Brain pericyte (primary cell): ENCODE measurements around the gene TRIM6.
"Not testable (repeated sequence)": the region's sequence is repeated elsewhere in the genome, so short reads cannot be mapped to it uniquely, and the experiment has no call there.

Experiments
- DNase-seq: peaks from one replicate; pipeline ENCODE4 v3.0.0-alpha.2; 2012; ENCODE audit warnings: low read depth, low spot score

The TRIM6 gene

DNA sequence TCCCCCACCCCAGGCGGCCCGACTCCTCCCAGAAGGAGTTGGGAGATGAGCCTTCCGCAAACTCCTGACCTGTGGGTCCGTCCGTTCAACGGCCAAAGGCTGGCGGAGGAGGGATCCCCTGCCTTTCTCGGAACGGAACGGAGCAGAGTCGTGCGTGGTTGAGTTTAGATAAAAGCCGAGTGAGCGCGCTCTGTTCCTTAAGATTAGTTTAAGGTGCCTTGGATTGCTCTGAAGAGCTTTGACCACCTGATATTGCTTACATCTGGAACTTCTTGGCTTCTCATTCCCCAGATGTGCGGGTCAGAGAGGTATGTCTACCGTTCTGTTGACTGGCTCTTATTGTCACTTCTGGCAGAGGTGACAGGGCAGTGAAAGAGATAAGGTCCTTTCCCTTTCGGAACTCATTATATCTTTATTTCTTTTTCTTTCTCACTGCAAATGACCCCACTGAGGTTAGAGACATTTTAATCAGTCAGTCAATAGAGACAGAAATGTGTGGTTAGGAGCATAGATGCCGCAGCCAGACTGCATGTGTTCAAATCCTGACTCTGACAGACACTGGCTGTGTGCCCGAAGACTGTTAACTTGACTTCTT is at the start of gene TRIM6:
Gene TRIM6 (plus strand): TSS at position 31 of the 595 bp plus-strand sequence. CDS start 261 bp downstream, at position 292.
- DNase-seq = no peak

DNA sequence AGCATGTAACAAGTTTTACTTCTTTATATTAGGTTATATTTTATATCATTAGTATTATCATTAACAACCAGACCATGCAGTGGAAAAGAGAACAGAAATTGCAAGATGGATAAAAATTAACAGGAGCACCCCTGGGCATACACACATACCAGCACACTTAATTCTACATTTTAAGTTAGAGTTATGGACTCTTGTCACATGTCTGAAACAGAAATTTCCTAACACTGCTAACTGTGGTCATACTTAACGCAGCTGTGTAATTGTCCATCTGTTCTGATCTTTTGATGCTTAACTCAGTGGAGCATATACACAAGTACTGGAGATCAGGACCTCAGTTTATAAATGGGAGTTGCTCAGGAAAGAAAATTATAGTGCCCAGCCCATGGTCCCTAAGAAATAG is 48.5 kb upstream of the TRIM6 start:
- DNase-seq = no peak

DNA sequence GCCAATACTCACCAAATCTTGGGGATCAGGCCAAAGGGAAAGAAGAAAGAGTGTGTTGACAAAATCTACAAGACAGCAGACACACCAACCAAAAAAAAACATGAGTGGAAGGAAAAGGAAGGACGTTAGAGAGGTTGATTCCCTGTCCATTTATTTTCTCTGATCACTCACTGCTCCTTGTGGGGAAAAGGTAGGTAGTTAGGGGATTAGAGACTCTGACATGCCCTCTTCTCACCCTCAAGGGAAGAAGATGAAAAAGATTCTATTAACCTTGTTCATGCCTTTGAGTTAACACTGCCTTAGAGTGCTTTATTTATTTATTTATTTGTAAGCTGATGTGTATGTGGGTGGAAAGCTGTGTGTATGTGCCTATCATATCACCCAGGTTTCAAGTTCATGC is 48.0 kb upstream of the TRIM6 start, which contains the start of gene OR52H1:
Gene OR52H1 (minus strand): TSS at position 101 of the 400 bp plus-strand sequence. CDS start 3,035 bp downstream, outside the sequence.
- DNase-seq = no peak

- no peak for DNase-seq
Observed at GRCh38 chr11:5550440-5551095, 45.9 kb upstream of the TRIM6 start.

DNA sequence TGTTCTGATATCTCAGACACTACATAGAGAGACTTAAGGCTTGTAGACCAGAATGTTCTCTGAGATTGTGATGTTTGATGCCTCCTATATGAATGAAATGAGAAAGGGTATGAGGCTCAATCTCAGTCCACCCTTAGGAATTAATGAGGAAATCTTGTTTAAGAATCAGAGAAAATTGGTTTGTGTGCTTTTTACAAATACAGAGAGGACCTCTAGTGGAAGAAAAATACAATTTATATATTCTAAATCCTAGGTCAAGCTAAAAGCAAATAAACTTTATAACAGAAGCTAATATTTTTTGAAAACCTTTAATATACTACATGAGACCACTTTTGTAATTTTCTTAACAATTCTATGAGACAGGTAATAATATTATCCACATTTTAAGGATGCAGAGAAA is 43.1 kb upstream of the TRIM6 start:
- no peak for DNase-seq

DNA sequence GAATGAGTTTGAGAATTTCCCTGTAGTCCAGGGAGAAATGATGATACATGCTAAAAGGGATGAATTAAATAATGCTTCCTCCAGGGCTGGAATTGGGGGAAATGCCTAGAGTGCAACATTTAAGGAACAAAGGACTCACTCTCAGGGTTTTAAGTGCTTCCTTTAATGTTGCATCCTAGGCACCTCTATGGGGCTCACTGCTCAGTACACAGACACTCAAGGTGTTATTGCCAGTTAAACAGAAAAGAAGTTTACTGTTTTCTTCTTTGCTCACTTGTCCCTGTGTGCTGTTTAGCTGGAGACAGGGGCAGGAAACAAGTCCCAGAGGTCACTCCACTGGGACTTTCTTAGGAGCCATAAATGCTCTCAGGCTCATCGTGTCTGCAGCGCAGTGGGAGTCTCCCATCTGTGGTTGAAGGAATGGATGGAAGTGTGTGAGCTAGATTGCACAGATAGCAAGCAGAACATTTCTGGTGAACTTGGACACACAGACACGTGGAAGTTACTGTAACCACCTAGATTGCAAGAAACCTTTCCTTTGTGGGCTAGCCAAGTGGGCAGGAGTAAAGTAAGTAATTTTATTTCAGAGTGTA is 39.7 kb upstream of the TRIM6 start:
- no peak for DNase-seq

DNA sequence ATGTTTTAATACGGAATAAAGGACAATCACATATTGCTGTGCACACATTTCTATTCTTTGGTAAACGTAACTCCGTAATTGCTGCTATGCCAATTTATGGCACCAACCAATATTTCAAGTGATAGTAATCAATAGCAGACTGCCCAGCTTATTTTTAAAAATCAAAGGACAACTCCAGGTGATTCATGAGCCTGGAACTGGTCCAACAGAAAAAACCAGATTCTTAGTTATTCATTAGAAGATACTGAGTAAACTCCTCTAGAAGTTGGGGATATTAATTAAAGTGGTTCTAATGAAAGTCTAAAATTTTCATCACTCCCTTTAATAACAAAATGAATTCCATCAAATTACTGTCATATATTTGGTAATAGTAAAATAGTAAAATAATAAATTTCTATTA is 38.7 kb upstream of the TRIM6 start:
- DNase-seq = no peak

GRCh38 chr11:5564259-5565019 is 32.0 kb upstream of the TRIM6 start:
- DNase-seq = no peak

- no peak for DNase-seq
Observed at GRCh38 chr11:5574654-5575053, 21.8 kb upstream of the TRIM6 start.

- no peak for DNase-seq
Observed at GRCh38 chr11:5575152-5575551, 21.3 kb upstream of the TRIM6 start.

DNA sequence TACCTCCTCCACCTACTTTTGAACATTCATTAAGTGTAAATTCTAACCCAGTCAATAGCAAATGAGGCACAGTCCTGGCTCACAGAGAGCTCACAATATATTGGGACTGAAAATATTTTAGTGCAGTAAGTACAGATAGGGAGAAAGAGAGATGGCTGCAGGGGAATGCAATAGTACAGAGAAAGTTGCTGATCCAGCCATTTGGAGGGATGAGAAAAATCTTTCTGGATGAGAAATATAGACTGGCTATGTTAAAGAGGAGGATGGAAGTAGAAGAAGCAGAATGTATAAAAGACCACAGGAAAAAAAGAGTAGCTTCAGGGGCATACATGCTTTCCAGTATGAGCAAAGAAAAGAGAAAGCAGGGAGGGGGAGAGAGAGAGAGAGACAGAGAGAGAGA is 19.3 kb upstream of the TRIM6 start:
- DNase-seq = no peak

GRCh38 chr11:5580577-5580976 is 15.9 kb upstream of the TRIM6 start, which contains the start of gene OR52B6:
OR52B6 (plus strand) TSS chr11:5580877; CDS start chr11:5580877, 0 bp downstream.
- DNase-seq = no peak

GRCh38 chr11:5581014-5581413 is 15.4 kb upstream of the TRIM6 start:
- no peak for DNase-seq

- not testable (repeated sequence) for DNase-seq
Observed at GRCh38 chr11:5584458-5584857, 12.0 kb upstream of the TRIM6 start.

GRCh38 chr11:5589906-5590305 is 6.5 kb upstream of the TRIM6 start:
- not testable (repeated sequence) for DNase-seq

GRCh38 chr11:5591613-5592012 is 4.8 kb upstream of the TRIM6 start:
- no peak for DNase-seq

- DNase-seq = no peak
Observed at GRCh38 chr11:5592615-5593014, 3.8 kb upstream of the TRIM6 start.

GRCh38 chr11:5593146-5593545 is 3.3 kb upstream of the TRIM6 start:
- DNase-seq = no peak

DNA sequence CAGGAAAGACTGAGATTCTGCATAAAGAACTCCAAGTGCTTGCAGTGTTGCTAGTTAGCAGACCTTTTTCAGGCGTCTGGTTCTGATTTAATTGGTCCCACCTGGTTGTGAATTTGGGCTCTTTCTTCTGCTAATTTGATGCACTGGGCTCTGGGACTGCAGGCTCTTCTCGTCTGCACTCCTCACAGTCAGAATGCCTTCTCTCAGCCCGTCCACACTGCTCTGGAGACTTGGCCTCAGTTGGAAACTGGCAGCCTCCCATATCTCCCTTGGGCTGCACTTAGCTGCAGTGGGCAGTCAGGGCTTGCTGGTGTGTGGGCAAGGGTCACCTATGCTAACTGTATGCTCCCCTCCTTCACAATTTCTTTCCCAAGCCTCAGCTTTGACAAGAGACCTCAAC is 1.5 kb downstream of the TRIM6 start:
- no peak for DNase-seq

- DNase-seq = peak; percentile 70
Observed at GRCh38 chr11:5600374-5600851, 4.0 kb downstream of the TRIM6 start.

DNA sequence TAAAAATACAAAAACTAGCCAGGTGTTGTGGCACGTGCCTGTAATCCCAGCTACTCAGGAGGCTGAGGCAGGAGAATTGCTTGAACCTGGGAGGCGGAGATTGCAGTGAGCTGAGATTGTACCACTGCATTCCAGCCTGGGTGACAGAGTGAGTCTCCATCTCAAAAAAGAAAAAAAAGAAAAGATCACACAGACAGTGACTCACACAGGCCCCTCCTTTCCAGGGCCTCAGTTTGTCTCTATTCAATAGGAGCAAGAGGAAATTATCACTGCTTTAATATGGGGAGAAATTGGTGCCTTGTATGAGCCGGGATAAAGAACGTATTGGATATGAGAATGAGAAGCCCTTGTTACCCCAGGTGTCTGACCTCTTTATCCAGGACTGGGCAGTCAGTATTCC is 6.4 kb downstream of the TRIM6 start:
- DNase-seq = not testable (repeated sequence)

- no peak for DNase-seq
Observed at GRCh38 chr11:5603326-5603725, 6.9 kb downstream of the TRIM6 start.
